ENCODE measurements around the gene COL16A1.

GRCh38 chr1:31707711-31708110 lies 3.9 kb upstream of the COL16A1 start:
- TF ChIP-seq CTCF (IDR thresholded peaks at IDR 0.05) = no peak
- no peak for TF ChIP-seq EP300 (IDR thresholded peaks at IDR 0.05; ENCODE audit: low read depth)
- TF ChIP-seq POLR2A (IDR thresholded peaks at IDR 0.05) = no peak

Measured in transverse colon (tissue), 3 donors.